Activated CD8-positive, alpha-beta memory T cell treated with anti-CD3 and anti-CD28 coated beads, Interleukin-2, amount 50 U/mL, for 1 hour (primary cell): ENCODE measurements around the gene BABAM2.

Source experiments
- DNase-seq: peaks from one replicate; pipeline ENCODE4 v3.0.0-alpha.2; 2020; ENCODE audit errors: extremely low read depth

The BABAM2 gene

GRCh38 chr2:28377984-28378678 lies 487.6 kb downstream of the BABAM2 start:
- no peak for DNase-seq

- DNase-seq: no peak
These were observed 488.4 kb downstream of the BABAM2 start for GRCh38 chr2:28378679-28379584.

- DNase-seq: no peak
These were observed 489.7 kb downstream of the BABAM2 start for GRCh38 chr2:28380219-28380618.

GRCh38 chr2:28381225-28382180 lies 491.0 kb downstream of the BABAM2 start:
- DNase-seq: no peak

GRCh38 chr2:28382755-28383154 lies 492.2 kb downstream of the BABAM2 start:
- DNase-seq: no peak

- no peak for DNase-seq
These were observed 496.8 kb downstream of the BABAM2 start for GRCh38 chr2:28387082-28387960.
